Measurements from ENCODE around the gene CCL7. TPM values are rescaled to one million over a fixed set of nuclear protein-coding genes. Genes with fewer than 3 reads are reported as not detected.

CCL7 gene
- total RNA-seq, 1 donor from 2014 or later, result not detected

DNA sequence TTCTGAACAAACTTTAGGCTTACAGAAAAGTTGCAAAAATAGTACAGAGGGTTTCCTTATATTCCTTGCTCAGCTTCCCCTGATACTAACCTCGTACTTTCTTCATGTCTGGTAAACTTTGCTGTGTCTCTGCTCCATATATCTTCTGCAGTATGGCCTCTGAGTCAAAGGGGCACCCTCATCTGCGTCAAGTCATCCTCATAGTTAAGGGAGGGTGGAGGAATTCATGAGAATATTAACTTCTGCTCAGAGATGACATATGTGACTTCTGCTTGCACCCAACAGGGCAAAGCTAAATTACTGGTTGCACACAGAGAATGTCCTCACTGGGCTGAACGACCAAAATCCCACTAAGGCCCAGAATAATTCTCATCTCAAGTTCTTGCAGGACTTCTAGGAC is 4.3 kb upstream of the CCL7 start:
- intact Hi-C loops (cut with DNase I), result no loop called here
- no peak for DNase-seq (ENCODE audit: low spot score)

DNA sequence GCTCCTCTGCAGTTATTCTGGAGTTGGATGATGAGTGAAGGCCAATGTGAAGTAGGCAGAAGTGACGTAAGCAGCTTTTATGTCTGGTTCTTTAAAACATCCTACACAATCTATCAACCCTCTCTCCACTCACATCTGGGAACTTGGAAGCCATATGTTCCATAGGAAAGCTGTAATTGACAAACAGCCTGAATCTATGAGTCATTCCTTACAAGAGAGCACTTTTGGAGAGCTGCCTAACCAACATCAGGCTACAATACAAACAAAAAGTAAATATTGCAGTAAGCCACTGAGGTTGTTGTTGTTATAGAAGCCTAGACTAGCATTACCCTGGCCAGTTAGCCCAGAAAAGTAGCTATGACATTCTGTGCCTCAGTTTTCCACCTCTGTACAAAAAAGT is 5.9 kb downstream of the CCL7 start:
- no peak for DNase-seq (ENCODE audit: low spot score)

DNA sequence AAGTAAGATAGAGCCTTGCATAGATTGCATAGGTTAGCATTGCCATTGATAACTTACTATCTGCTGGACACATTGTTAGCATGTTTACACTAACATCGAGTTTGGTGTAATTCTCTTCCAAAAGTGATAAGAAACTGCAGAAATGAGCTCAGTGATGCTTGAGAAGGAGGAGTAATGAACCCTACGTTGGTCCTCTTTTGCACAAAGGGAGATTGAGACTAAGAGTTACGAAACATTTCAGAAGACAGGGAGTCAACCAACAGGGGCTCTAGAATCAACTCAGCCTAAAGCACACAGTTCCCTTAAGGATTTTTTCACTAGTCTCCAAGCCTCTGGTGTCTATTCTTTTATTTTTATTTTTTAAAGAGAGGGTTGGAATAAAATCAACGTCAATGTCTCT is 6.8 kb downstream of the CCL7 start:
- intact Hi-C loops (cut with DNase I), result no loop called here
- DNase-seq (ENCODE audit: low spot score), result no peak

More for the DNA sequence above, 5.9 kb downstream of the CCL7 start:
- intact Hi-C loops (cut with DNase I), result no loop called here

DNA sequence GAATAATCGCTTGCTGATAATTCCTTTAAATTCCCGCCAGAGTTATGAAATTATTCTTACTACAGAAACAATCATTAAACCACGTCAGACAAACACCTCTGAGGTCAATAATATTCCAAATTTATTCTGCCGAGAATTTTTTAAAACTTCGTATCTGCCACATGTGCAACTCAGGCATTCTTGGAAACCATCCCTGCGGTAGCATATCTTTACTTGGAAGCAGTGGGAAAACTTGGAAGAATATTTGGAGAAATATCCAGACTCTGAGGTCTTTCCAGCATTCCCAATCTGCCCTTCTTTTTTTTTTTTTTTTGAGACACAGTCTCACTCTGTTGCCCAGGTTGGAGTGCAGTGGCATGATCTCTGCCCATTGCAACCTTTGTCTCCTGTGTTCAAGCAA is 13.6 kb downstream of the CCL7 start:
- no peak for DNase-seq (ENCODE audit: low spot score)
- intact Hi-C loops (cut with DNase I), result no loop called here

DNA sequence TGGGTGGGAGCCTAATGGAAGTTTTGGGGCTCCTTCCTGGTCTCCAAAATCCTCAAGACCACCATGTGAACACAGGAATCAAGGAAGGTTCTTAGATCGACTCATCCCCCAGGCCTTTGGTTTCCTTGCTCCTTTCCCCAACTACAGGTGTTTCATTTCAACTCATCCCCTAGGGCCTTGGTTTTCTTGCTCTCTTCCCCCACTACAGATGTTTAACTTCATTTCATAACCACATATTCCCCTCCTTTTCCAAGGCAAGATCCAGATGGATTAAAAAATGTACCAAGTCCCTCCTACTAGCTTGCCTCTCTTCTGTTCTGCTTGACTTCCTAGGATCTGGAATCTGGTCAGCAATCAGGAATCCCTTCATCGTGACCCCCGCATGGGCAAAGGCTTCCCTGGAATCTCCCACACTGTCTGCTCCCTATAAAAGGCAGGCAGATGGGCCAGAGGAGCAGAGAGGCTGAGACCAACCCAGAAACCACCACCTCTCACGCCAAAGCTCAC is 15.3 kb downstream of the CCL7 start, which contains the start of gene CCL11:
Gene CCL11 (plus strand): TSS at position 457 of the 507 bp plus-strand sequence. CDS start 67 bp downstream, outside the sequence.
- no peak for DNase-seq (ENCODE audit: low spot score)
- intact Hi-C loops (cut with DNase I), result loop anchor here (1.0 kb wide), 1 partner anchor 31 kb away; no protein-coding TSS in a partner anchor

DNA sequence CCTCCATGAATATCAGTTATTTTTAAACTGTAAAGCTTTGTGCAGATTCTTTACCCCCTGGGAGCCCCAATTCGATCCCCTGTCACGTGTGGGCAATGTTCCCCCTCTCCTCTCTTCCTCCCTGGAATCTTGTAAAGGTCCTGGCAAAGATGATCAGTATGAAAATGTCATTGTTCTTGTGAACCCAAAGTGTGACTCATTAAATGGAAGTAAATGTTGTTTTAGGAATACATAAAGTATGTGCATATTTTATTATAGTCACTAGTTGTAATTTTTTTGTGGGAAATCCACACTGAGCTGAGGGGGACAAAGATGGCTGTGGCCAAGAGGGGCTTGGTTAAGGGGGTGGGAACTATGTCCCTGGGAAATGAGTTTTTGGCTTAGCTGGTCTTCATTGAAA is 17.9 kb downstream of the CCL7 start:
- no peak for DNase-seq (ENCODE audit: low spot score)
- intact Hi-C loops (cut with DNase I), result no loop called here

DNA sequence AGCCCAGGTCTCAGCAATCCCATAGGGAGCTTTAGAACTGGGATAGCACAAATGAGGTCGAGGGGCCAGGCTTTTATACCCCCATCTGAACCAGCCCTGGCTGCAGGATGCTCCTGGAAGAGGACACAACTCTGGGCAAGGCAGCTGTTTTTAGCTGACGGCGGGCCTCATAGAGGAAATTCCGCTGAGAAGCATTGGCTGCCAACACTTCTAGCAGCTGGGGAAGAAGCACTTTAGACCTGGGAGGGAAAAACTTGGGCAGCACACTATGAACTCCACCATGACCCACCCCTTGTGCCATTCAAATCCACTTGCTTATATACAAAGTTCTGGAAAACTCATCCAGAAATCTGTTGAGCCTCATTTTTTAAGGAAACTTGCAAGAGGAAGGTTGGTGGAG is 20.6 kb downstream of the CCL7 start:
- no peak for DNase-seq (ENCODE audit: low spot score)
- intact Hi-C loops (cut with DNase I), result no loop called here

DNA sequence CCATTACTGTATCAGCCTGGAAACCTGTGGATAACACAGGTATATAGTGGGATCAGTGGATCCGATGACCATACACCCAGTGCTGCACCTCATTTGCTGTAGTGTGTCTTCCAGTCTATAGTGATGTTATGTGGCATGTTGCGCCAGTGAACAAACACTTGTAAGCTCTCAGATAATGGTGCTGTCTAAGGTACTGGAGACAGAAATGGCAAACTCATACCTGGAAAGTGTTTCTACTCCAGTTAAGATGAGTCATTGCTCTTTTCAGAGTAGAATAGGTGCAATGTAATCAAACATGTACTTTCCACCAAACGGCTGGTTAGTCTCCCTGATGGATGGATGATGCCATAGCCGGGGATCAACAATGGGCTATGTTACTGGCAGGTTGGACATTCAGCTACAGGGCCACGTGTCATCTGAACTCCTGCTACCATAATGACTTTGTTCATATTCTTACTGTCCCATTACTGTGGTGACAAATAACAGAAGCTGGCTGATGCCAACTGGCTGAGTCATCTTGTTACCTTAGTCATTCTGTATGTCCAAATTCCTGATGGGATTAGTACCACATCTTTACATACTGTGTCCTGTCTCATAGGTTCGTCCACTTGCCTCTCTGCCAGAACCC is 21.8 kb downstream of the CCL7 start:
- intact Hi-C loops (cut with DNase I), result no loop called here
- DNase-seq (ENCODE audit: low spot score), result no peak

DNA sequence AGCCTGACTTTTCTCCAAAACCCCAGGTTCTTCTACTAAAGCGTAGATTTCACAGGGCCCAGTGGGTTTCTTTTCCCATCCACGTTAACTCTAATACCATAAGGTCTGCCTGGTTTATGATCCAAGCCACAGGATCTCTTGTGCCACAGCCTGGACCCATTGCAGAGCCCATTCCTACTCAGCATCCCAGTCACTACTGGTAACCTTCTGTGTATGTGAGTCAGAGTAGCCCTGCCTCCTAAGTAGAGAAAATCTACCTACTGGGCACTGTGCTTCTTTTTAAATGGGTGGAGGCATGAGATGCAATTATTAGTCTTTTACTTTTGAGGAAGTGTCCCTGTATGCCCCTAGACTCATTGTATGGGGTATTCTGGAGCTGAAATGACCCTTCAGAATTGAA is 29.0 kb downstream of the CCL7 start:
- DNase-seq (ENCODE audit: low spot score), result no peak
- intact Hi-C loops (cut with DNase I), result no loop called here

DNA sequence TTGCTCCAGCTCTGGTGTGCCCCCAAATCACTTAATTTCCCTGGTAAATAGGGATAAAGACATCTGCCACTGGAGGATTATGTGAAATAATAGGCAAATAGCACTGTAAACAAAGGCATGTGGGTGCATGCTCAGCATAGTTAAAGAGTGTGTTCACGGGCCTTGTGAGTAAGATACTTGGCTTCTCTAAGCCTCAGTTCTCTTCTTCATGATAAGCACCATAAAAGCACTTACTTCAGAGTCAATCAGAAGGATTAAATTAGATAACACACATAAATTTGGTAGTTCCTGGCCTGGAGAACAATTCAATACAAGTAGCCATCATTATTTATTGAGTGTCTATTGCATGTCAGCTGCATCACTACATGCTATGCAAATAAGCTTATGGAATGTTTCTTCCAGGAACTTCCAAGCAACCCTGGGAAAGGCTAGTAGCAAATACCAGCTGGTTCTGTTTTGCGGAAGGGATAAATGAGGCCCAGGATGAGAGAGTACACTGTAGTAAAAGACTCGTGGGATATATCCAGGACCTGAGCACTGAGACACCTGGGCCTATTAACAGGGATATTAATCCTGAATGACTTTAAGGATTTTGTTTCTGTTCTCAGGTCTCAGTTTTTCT is 30.0 kb downstream of the CCL7 start:
- intact Hi-C loops (cut with DNase I), result no loop called here
- DNase-seq (ENCODE audit: low spot score), result no peak

DNA sequence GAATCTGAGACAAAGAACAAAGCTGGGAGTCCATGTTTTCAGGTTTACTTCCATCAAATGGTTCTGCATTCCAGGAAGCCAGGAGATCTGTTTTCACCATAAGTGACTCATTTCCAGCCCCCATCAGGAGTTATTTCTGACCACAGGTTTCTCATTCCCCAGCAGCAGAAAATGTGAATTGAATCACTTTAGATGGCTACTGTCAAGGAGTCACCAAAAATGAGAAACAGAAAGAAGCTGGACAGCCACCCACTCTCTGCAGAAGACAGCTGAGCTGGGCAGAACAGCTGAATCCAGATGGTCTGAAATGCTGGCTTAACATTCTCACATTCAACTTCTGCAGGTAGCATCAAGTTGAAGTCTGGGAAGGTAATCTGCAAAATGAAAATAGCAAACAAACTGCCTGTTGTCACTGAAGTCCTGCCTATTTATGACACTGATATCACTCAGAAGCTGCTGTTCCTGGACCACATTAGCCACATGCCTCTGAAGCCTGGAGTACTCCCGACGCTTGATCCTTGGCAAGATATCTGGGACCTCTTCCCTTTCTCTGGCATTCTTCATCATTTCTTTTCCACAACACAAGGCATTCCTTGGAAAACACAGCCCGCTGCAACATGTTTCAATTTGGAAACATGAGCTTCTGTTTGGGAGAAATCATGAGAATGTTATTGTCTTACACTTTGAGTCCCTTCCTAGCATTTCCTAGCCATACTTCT is 30.8 kb downstream of the CCL7 start:
- no peak for DNase-seq (ENCODE audit: low spot score)
- intact Hi-C loops (cut with DNase I), result no loop called here

DNA sequence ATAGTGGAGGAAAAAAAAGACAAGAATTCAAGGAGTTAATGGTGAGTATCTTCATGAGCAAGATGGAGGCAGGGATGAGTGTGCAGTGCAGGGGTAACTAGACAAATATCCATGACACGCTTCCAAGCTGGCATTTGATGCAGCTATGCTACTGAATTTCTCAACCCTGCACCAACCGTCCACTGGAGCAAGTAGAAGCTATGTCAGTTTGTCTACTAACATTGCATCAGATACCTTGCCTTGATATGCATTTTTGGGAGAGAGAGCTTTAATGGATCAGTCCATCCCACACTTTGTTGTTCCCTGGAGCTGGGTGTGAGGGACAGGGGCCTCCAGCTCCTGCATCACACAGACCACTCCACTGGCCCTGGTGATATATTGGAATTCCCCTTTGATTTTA is 32.0 kb downstream of the CCL7 start:
- intact Hi-C loops (cut with DNase I), result no loop called here
- no peak for DNase-seq (ENCODE audit: low spot score)

DNA sequence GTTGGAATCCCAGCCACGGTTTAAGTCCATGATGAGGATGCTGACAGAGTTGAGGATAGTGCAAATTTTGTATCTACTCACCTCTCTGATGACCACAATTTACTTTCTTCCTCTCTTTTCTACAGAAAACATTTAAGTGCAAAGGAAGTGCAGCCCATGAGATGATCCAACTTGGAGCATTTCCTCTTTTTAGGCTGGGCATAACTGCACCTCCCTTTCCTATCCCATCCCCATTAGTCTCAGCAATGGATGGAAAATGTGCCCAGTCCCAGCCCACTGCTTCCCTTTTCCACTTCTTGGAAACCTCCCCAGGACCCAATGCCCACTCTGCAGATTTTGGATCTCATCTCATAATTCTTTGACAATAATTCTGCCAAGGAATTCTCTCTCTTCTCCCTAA is 32.6 kb downstream of the CCL7 start:
- intact Hi-C loops (cut with DNase I), result no loop called here
- DNase-seq (ENCODE audit: low spot score), result no peak

DNA sequence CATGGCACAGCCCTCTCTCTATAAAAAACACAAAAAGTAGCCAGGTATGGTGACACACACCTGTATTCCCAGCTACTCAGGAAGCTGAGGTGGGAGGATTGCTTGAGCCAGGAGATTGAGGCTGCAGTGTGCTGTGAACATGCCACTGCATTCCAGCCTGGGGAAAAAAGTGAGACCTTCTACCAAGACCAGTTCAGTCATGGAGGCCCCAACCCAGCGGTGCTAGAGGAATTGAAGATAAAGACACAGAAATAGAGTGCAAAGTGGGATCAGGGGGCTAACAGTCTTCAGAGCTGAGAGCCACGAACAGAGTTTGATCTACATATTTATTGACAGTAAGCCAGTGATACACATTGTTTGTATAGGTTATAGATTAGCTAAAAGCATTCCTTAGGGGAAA is 33.6 kb downstream of the CCL7 start:
- intact Hi-C loops (cut with DNase I), result no loop called here
- DNase-seq (ENCODE audit: low spot score), result no peak

DNA sequence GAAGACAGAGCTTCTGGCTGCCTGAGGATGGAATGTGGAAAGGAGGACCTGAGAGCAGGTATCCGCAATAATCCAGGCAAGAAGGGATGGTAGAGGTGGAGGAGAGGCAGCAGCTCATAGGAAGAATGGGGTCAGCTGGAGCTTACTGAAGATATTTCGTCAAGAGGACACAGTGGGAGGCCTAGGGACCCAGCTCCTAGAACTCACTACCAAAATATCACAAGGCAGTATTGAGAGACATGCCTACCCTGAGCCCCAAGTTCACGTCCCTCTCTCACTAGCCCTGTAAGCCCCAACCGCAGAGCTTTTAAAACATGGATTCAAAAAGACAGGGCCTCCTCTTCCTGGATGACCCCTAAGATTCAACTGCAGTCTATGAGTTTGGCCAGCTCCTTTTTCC is 35.0 kb downstream of the CCL7 start:
- DNase-seq (ENCODE audit: low spot score), result no peak
- intact Hi-C loops (cut with DNase I), result loop anchor here (5.0 kb wide), 1 partner anchor 53 kb away; no protein-coding TSS in a partner anchor

DNA sequence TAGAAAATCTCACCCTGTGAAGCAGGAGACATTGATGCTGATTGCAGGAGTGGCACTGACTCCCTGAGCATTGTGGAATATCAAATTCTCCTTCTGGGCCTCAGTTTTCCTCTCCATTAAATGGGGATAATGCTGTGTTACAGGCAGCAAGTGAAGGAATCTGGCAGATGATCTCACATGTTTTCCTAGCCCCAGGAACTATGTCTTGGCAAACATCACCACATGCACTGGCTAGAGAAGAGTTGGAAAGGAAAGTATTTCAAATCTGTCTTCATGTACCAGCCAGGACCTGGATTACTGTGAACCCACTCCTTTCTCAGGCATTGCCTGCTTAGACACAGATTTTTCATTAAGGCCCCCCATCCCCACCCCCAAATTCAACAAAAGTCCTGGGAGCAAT is 35.6 kb downstream of the CCL7 start:
- DNase-seq (ENCODE audit: low spot score), result no peak
- intact Hi-C loops (cut with DNase I), result loop anchor here (1.0 to 5.0 kb wide), 3 partner anchors 53 to 105 kb away; no protein-coding TSS in a partner anchor

DNA sequence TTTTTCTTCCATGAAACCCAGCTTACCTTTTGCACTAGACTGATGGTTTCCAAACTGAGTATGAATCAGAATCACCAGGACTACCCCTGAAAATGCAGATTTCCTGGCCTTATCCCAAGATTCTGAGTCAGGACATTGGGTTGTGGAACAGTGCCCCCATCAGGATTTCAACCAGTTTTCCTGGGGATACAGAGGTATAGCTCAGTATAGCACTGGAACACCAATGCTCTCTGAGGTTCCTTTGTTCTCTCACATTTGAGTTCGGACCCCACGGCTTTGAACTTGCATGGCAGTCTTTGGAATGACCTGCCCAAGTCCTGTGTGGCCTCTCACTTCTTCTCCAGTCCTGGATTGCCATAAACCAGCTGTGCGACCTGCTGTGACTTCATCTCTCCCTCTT is 36.4 kb downstream of the CCL7 start:
- DNase-seq (ENCODE audit: low spot score), result no peak
- intact Hi-C loops (cut with DNase I), result loop anchor here (1.0 to 5.0 kb wide), 3 partner anchors 54 to 106 kb away; no protein-coding TSS in a partner anchor

DNA sequence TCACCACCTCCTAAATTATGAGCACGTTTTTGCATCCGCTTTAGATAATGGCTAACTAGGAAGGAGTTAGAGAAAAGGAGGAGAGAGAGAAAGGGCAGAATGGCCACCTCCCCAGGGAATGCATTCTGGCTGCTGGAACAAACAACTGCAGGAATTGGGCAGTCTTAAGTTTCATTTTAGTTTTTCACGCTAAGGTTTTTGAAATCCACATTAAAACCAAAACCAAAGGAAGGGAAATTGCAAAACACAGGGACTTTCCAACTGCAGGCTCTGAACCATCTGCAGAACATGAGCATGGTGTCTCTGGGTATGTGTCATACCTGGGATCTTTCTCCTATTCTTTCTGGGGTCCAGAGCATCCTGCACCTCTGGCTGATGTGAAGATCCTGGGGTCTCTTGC is 37.1 kb downstream of the CCL7 start:
- DNase-seq (ENCODE audit: low spot score), result no peak
- intact Hi-C loops (cut with DNase I), result loop anchor here (2.0 to 5.0 kb wide), 2 partner anchors 54 to 55 kb away; no protein-coding TSS in a partner anchor

DNA sequence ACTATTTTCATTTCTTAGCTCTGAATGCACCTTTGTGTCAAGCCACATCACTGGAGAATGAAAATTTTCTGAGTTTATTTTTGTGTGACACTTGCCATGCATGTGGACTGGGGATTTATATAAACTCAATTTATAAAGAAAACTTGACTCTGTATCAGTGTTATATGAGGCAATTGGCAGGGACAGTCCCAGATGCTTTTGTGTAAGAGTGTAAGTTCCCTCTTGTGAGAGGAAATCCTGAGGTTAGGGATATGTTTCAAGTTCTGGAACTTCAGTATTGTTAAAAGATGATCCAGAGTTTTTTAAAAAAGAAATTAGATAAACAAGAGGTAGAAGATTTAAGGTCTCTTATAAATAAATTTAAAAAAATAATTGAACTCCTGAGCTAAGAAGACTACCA is 38.4 kb downstream of the CCL7 start:
- no peak for DNase-seq (ENCODE audit: low spot score)
- intact Hi-C loops (cut with DNase I), result loop anchor here (5.0 kb wide), 1 partner anchor 56 kb away; no protein-coding TSS in a partner anchor

DNA sequence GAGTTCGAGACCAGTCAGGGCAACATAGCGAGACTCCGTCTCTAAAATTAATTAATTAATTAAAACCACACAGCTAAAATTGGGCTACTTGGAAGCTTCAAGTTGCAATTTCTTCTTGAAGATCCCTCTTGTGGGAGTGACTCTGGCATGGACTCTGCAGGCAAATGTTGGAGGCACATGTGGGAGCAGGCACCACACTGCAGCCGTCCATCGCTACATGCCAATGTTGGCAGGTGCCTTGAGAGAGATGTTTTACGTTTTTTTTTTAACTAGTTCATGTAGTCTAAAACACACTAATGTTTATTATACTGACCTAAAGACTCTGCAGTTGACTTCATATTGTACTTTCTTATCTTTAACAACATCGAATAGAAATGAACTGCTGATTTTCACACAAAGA is 41.3 kb downstream of the CCL7 start:
- no peak for DNase-seq (ENCODE audit: low spot score)
- intact Hi-C loops (cut with DNase I), result no loop called here
